ENCODE data around the gene ACP3. TPM values are rescaled to one million over a fixed set of nuclear protein-coding genes. Genes with fewer than 3 reads are reported as not detected.

ACP3 gene
- polyA plus RNA-seq, 1 donor from 2014 or later: not detected

DNA sequence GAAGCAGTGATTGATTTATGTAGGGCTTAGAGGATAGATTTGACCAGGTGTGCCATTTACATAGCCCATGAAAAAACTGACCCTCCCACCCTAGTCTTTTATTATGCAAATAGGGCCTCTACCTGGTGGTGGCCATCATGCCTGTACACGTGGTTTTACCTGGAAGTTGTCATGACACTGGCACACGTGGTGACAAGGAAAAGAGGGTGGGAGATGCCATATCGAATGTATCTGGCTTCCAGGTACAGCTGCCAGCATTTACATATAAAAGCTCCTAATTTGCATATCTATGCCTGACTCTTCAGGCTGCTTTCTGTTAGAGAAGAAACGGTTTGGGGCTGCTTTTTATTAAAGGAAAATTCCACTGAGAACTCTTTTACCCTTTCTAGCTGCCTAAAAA lies 65.1 kb downstream of the ACP3 start:
- no peak overlapping the region for H2AFZ ChIP-seq (ENCODE audit: low read depth, low read length)
- no peaks in the 10 kb centered on the region for H3K9me3 ChIP-seq (ENCODE audit: low read length)
- no peak overlapping the region for H3K9ac ChIP-seq (ENCODE audit: low read length)
- H3K4me3 ChIP-seq (ENCODE audit: low read length): no peak overlapping the region
- no peak overlapping the region for H3K4me2 ChIP-seq (ENCODE audit: low read length)
- H3K9me2 ChIP-seq (ENCODE audit: insufficient read depth, low read length): no peaks in the 10 kb centered on the region
- H3K27ac ChIP-seq (ENCODE audit: low read length): no peak overlapping the region
- H3F3A ChIP-seq (ENCODE audit: insufficient read depth, low read length, poor library complexity, severe bottlenecking): no peaks in the 10 kb centered on the region
- H3K79me2 ChIP-seq (replicated peaks; ENCODE audit: insufficient read depth, low read length): no peaks in the 10 kb centered on the region
- no peaks in the 10 kb centered on the region for H3K36me3 ChIP-seq (ENCODE audit: insufficient read depth, low read length)
- H3K27me3 ChIP-seq (ENCODE audit: insufficient read depth, low read depth, low read length): no peaks in the 10 kb centered on the region
- TF ChIP-seq MXI1 (conservative IDR thresholded peaks at IDR 0.05; ENCODE audit: poor library complexity, severe bottlenecking): no peak
- TF ChIP-seq TAF1 (IDR thresholded peaks at IDR 0.05; ENCODE audit: low read depth): no peak
- no peak for TF ChIP-seq RAD21 (conservative IDR thresholded peaks at IDR 0.05)
- no peak for TF ChIP-seq EZH2 (IDR thresholded peaks at IDR 0.05; ENCODE audit: borderline replicate concordance, insufficient read depth, low read length, poor library complexity, severe bottlenecking)
- no peak for TF ChIP-seq EP300 (conservative IDR thresholded peaks at IDR 0.05; ENCODE audit: poor library complexity, severe bottlenecking)
- TF ChIP-seq SMC3 (conservative IDR thresholded peaks at IDR 0.05; ENCODE audit: poor library complexity): no peak
- TF ChIP-seq, protein P1, sequence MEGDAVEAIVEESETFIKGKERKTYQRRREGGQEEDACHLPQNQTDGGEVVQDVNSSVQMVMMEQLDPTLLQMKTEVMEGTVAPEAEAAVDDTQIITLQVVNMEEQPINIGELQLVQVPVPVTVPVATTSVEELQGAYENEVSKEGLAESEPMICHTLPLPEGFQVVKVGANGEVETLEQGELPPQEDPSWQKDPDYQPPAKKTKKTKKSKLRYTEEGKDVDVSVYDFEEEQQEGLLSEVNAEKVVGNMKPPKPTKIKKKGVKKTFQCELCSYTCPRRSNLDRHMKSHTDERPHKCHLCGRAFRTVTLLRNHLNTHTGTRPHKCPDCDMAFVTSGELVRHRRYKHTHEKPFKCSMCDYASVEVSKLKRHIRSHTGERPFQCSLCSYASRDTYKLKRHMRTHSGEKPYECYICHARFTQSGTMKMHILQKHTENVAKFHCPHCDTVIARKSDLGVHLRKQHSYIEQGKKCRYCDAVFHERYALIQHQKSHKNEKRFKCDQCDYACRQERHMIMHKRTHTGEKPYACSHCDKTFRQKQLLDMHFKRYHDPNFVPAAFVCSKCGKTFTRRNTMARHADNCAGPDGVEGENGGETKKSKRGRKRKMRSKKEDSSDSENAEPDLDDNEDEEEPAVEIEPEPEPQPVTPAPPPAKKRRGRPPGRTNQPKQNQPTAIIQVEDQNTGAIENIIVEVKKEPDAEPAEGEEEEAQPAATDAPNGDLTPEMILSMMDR (IDR thresholded peaks at IDR 0.05; ENCODE audit: poor library complexity, severe bottlenecking): no peak
- TF ChIP-seq, protein P2, sequence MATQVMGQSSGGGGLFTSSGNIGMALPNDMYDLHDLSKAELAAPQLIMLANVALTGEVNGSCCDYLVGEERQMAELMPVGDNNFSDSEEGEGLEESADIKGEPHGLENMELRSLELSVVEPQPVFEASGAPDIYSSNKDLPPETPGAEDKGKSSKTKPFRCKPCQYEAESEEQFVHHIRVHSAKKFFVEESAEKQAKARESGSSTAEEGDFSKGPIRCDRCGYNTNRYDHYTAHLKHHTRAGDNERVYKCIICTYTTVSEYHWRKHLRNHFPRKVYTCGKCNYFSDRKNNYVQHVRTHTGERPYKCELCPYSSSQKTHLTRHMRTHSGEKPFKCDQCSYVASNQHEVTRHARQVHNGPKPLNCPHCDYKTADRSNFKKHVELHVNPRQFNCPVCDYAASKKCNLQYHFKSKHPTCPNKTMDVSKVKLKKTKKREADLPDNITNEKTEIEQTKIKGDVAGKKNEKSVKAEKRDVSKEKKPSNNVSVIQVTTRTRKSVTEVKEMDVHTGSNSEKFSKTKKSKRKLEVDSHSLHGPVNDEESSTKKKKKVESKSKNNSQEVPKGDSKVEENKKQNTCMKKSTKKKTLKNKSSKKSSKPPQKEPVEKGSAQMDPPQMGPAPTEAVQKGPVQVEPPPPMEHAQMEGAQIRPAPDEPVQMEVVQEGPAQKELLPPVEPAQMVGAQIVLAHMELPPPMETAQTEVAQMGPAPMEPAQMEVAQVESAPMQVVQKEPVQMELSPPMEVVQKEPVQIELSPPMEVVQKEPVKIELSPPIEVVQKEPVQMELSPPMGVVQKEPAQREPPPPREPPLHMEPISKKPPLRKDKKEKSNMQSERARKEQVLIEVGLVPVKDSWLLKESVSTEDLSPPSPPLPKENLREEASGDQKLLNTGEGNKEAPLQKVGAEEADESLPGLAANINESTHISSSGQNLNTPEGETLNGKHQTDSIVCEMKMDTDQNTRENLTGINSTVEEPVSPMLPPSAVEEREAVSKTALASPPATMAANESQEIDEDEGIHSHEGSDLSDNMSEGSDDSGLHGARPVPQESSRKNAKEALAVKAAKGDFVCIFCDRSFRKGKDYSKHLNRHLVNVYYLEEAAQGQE (IDR thresholded peaks at IDR 0.05; ENCODE audit: borderline replicate concordance): no peak
- TF ChIP-seq POLR2AphosphoS5 (IDR thresholded peaks at IDR 0.05): no peak
- no peaks in the 10 kb centered on the region for H4K20me1 ChIP-seq (ENCODE audit: insufficient read depth)

DNA sequence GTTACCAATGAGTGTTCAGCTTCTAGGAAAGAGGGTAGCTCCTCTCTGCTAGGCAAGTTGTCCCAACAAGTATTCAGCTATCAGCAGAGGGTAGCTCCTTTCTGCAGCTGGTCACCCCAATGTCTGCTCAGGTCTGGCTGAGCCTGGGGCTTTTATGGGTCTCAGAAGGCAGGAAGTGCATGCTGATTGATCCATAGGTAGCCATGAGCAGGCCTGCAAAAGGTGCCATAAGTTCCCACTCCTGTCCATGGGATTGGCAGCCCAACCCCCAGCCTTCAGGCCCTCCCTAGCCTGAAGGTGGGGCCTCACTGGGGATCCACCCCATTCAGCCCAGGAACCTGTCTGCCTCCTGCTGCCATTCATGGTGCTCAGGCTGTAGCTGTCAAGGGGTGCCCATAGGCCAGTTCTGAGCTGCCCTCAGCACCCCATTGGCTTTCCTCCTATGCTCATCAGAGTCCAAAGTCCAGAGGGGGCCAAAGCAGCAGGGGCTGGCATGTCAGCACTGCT lies 65.5 kb downstream of the ACP3 start:
- Histone ChIP-seq H3K27me3 (ENCODE audit: insufficient read depth, low read depth, low read length) (no peaks in the 10 kb centered on the region), H3K4me3 (ENCODE audit: low read length) (no peak overlapping the region)

More for the DNA sequence above, 65.5 kb downstream of the ACP3 start:
- no peak overlapping the region for H3K9ac ChIP-seq (ENCODE audit: low read length)
- no peak overlapping the region for H2AFZ ChIP-seq (ENCODE audit: low read depth, low read length)
- H4K20me1 ChIP-seq (ENCODE audit: insufficient read depth): no peaks in the 10 kb centered on the region
- no peaks in the 10 kb centered on the region for H3K79me2 ChIP-seq (replicated peaks; ENCODE audit: insufficient read depth, low read length)
- H3K4me2 ChIP-seq (ENCODE audit: low read length): no peak overlapping the region
- H3K9me3 ChIP-seq (ENCODE audit: low read length): no peaks in the 10 kb centered on the region
- no peaks in the 10 kb centered on the region for H3K36me3 ChIP-seq (ENCODE audit: insufficient read depth, low read length)
- H3K27ac ChIP-seq (ENCODE audit: low read length): no peak overlapping the region
- no peaks in the 10 kb centered on the region for H3K9me2 ChIP-seq (ENCODE audit: insufficient read depth, low read length)
- H3F3A ChIP-seq (ENCODE audit: insufficient read depth, low read length, poor library complexity, severe bottlenecking): no peaks in the 10 kb centered on the region
- TF ChIP-seq POLR2AphosphoS5 (IDR thresholded peaks at IDR 0.05) (no peak), TAF1 (IDR thresholded peaks at IDR 0.05; ENCODE audit: low read depth) (no peak), EP300 (conservative IDR thresholded peaks at IDR 0.05; ENCODE audit: poor library complexity, severe bottlenecking) (no peak), RAD21 (conservative IDR thresholded peaks at IDR 0.05) (no peak)

Data from neural cell (in vitro differentiated cells).